Smooth muscle cell (in vitro differentiated cells): ENCODE measurements around the gene DNAH10. TPM values are rescaled to one million over a fixed set of nuclear protein-coding genes. Genes with fewer than 3 reads are reported as not detected.
A peak's percentile ranks its signal among the peaks of the same experiment; 100 is the strongest.

ENCODE experiments used
- DNase-seq: peaks from one replicate; lab custom pipeline; 2025; ENCODE audit not compliant: unreplicated experiment; lab: John Stamatoyannopoulos, UW
- H2AFZ ChIP-seq: fragments of 200-600 bp; sonication (generic); 2 replicates; pipeline ENCODE4 v1.6.0; 2016; ENCODE audit warnings: antibody characterized with exemption, low read depth, mild to moderate bottlenecking
- H3F3A ChIP-seq: fragments of 200-600 bp; sonication (generic); 2 replicates; pipeline ENCODE4 v1.6.0; 2017; ENCODE audit warnings: antibody characterized with exemption, low read depth
- H3K27ac ChIP-seq: fragments of 200-600 bp; sonication (generic); 2 replicates; pipeline ENCODE4 v1.5.1; 2016; ENCODE audit warnings: low read depth, mild to moderate bottlenecking
- H3K27me3 ChIP-seq: fragments of 200-600 bp; sonication (generic); 2 replicates; pipeline ENCODE4 v1.6.1; 2016; ENCODE audit warnings: low read depth, mild to moderate bottlenecking
- H3K36me3 ChIP-seq: fragments of 200-600 bp; sonication (generic); 2 replicates; pipeline ENCODE4 v1.5.1; 2016; ENCODE audit warnings: low read depth
- H3K4me1 ChIP-seq: fragments of 200-600 bp; sonication (generic); 2 replicates; pipeline ENCODE4 v1.5.1; 2016; ENCODE audit warnings: low read depth
- H3K4me2 ChIP-seq: fragments of 200-600 bp; sonication (generic); 2 replicates; pipeline ENCODE4 v1.6.0; 2016; ENCODE audit warnings: mild to moderate bottlenecking
- H3K4me3 ChIP-seq: fragments of 200-600 bp; sonication (generic); 2 replicates; pipeline ENCODE4 v1.5.1; 2016; ENCODE audit warnings: mild to moderate bottlenecking
- H3K79me2 ChIP-seq: fragments of 200-600 bp; sonication (generic); 2 replicates; pipeline ENCODE4 v1.6.0; 2016; ENCODE audit warnings: low read depth, mild to moderate bottlenecking
- H3K9ac ChIP-seq: fragments of 200-600 bp; sonication (generic); 2 replicates; pipeline ENCODE4 v1.6.0; 2016; ENCODE audit warnings: low read depth
- H3K9me3 ChIP-seq: fragments of 200-600 bp; sonication (generic); replicated peaks from 2 replicates; pipeline ENCODE4 v1.5.1; 2016; ENCODE audit warnings: low read depth
- H4K20me1 ChIP-seq: fragments of 200-600 bp; sonication (generic); 2 replicates; pipeline ENCODE4 v1.6.0; 2016; ENCODE audit warnings: low read depth
- CTCF ChIP-seq: fragments of 200-600 bp; sonication (generic); IDR thresholded peaks from 2 replicates; pipeline ENCODE4 v1.5.1; 2017; ENCODE audit warnings: borderline replicate concordance, mild to moderate bottlenecking, antibody characterized with exemption; ENCODE audit not compliant: insufficient read depth, poor library complexity, severe bottlenecking
- WGBS: methylation state at CpG from one replicate; pipeline ENCODE4 v1.1.7; 2016; ENCODE audit warnings: low lambda C conversion rate; 5-methylcytosine and 5-hydroxymethylcytosine counted together
- polyA plus RNA-seq: library from polyadenylated mRNA; unstranded; fragments of >200 nt; fragmentation: Nextera tagmentation; extraction: Ambion mirVana; gene quantifications from 2 replicates; pipeline ENCODE4 v1.2.1, GENCODE V29; 2016
- total RNA-seq: library from RNA; depleted of rRNA; stranded (reverse); fragments of >200 nt; gene quantifications from 2 replicates; pipeline ENCODE4 v1.2.3, GENCODE V29; 2014

The DNAH10 gene
- total and polyA plus RNA-seq, 2 experiments from 2014 or later = 1.5 to 2.2 TPM

DNA sequence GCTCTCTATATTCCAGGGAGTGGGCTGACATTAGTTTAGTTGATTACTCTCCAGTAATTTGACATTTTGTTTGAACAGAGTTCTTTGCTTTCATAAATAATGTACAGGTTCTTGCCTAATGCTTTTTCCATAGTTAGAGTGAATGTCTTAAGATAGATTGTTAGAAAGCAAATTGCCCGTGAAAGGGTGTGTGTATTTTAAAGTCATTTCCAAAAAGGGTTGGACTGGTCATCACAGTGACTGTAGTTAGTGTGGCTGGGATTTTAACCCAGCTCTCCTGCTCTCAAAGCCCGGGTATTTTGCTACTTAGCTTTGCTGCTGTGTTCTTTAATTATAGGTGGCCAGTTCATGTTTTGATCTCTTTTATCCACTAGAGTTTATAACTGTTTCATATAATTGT lies 74.2 kb downstream of the DNAH10 start:
- peaks cover 5% of the 10 kb centered on the region for H3K9me3 ChIP-seq
- H3K79me2 ChIP-seq = no peaks in the 10 kb centered on the region
- no peak for DNase-seq
- 32% methylated on average over 2 of the region's 2 CpGs for WGBS
- no peaks in the 10 kb centered on the region for H3F3A ChIP-seq
- TF ChIP-seq CTCF = no peak
- no peak overlapping the region for H3K4me2 ChIP-seq
- no peaks in the 10 kb centered on the region for H4K20me1 ChIP-seq
- H3K27ac ChIP-seq = peak overlapping the region; percentile 45
- H3K9ac ChIP-seq = no peak overlapping the region
- H3K4me3 ChIP-seq = no peak overlapping the region
- no peaks in the 10 kb centered on the region for H3K27me3 ChIP-seq
- no peaks in the 10 kb centered on the region for H3K4me1 ChIP-seq
- no peaks in the 10 kb centered on the region for H3K36me3 ChIP-seq
- H2AFZ ChIP-seq = no peak overlapping the region

GRCh38 chr12:123839826-123840225 lies 77.7 kb downstream of the DNAH10 start:
- WGBS = 30% methylated on average over 6 of the region's 6 CpGs
- H3K4me2 ChIP-seq = peak overlapping the region; percentile 52
- no peak overlapping the region for H3K4me3 ChIP-seq
- no peaks in the 10 kb centered on the region for H3F3A ChIP-seq
- peaks cover 4% of the 10 kb centered on the region for H3K4me1 ChIP-seq
- H3K27ac ChIP-seq = peak overlapping the region; percentile 78
- H3K79me2 ChIP-seq = no peaks in the 10 kb centered on the region
- H3K9ac ChIP-seq = no peak overlapping the region
- DNase-seq = no peak
- H3K9me3 ChIP-seq = peaks cover under 1% of the 10 kb centered on the region
- no peak for TF ChIP-seq CTCF
- H3K27me3 ChIP-seq = no peaks in the 10 kb centered on the region
- H3K36me3 ChIP-seq = no peaks in the 10 kb centered on the region
- no peaks in the 10 kb centered on the region for H4K20me1 ChIP-seq
- H2AFZ ChIP-seq = no peak overlapping the region

- TF ChIP-seq CTCF = no peak
- peaks cover 4% of the 10 kb centered on the region for H3K4me1 ChIP-seq
- H3K36me3 ChIP-seq = no peaks in the 10 kb centered on the region
- no peaks in the 10 kb centered on the region for H3K79me2 ChIP-seq
- no peak overlapping the region for H2AFZ ChIP-seq
- no peak overlapping the region for H3K4me3 ChIP-seq
- no peaks in the 10 kb centered on the region for H3K9me3 ChIP-seq
- no peak for DNase-seq
- no peaks in the 10 kb centered on the region for H3K27me3 ChIP-seq
- H3K27ac ChIP-seq = peak overlapping the region; percentile 60
- no peaks in the 10 kb centered on the region for H3F3A ChIP-seq
- H3K9ac ChIP-seq = no peak overlapping the region
- H3K4me2 ChIP-seq = peak overlapping the region; percentile 47
- H4K20me1 ChIP-seq = no peaks in the 10 kb centered on the region
- WGBS = 87% methylated on average over 16 of the region's 16 CpGs
These were observed 78.8 kb downstream of the DNAH10 start for GRCh38 chr12:123840765-123841425.
